ENCODE results near the gene FGF18. TPM values are rescaled to one million over a fixed set of nuclear protein-coding genes. Genes with fewer than 3 reads are reported as not detected.
A peak's percentile ranks its signal among the peaks of the same experiment; 100 is the strongest.
"Not testable (repeated sequence)": the region's sequence is repeated elsewhere in the genome, so short reads cannot be mapped to it uniquely, and the experiment has no call there.

The FGF18 gene
- total RNA-seq, 1 donor from 2014 or later, result 6.9 TPM

DNA sequence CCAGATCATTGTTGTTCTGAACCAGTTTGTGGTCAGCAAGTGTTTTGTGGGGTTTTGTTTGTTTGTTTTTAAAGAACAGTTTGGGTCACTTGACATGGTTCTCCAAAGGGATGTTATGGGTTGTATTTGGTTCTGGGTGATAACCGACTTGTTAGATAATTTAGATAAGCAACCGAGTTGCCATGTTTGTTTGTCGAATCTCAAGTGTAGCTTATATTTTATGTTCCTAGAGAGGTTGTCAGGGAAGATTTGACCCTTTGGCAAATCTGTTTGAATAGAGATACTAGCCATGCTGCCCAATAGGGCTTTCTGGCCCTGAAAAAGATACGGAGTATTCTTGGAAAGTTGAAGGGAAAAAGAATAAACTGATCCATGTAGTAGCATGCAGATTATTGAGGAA lies 12.2 kb upstream of the FGF18 start:
- Histone ChIP-seq H3K36me3 (peaks cover 15 to 43% of the 10 kb centered on the region in 2 donors), H3K27ac (no peak overlapping the region), H3K9me3 (no peaks in the 10 kb centered on the region), H3K4me3 (no peak overlapping the region), H3K4me1 (peaks cover 0 to 23% of the 10 kb centered on the region in 2 donors), H3K27me3 (no peaks in the 10 kb centered on the region)
- DNase-seq (ENCODE audit: low spot score in 2 of 2), result no peak
- intact Hi-C loops (cut with DNase I), result no loop called here
- TF ChIP-seq, protein P1, sequence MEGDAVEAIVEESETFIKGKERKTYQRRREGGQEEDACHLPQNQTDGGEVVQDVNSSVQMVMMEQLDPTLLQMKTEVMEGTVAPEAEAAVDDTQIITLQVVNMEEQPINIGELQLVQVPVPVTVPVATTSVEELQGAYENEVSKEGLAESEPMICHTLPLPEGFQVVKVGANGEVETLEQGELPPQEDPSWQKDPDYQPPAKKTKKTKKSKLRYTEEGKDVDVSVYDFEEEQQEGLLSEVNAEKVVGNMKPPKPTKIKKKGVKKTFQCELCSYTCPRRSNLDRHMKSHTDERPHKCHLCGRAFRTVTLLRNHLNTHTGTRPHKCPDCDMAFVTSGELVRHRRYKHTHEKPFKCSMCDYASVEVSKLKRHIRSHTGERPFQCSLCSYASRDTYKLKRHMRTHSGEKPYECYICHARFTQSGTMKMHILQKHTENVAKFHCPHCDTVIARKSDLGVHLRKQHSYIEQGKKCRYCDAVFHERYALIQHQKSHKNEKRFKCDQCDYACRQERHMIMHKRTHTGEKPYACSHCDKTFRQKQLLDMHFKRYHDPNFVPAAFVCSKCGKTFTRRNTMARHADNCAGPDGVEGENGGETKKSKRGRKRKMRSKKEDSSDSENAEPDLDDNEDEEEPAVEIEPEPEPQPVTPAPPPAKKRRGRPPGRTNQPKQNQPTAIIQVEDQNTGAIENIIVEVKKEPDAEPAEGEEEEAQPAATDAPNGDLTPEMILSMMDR (IDR thresholded peaks at IDR 0.05), result no peak

DNA sequence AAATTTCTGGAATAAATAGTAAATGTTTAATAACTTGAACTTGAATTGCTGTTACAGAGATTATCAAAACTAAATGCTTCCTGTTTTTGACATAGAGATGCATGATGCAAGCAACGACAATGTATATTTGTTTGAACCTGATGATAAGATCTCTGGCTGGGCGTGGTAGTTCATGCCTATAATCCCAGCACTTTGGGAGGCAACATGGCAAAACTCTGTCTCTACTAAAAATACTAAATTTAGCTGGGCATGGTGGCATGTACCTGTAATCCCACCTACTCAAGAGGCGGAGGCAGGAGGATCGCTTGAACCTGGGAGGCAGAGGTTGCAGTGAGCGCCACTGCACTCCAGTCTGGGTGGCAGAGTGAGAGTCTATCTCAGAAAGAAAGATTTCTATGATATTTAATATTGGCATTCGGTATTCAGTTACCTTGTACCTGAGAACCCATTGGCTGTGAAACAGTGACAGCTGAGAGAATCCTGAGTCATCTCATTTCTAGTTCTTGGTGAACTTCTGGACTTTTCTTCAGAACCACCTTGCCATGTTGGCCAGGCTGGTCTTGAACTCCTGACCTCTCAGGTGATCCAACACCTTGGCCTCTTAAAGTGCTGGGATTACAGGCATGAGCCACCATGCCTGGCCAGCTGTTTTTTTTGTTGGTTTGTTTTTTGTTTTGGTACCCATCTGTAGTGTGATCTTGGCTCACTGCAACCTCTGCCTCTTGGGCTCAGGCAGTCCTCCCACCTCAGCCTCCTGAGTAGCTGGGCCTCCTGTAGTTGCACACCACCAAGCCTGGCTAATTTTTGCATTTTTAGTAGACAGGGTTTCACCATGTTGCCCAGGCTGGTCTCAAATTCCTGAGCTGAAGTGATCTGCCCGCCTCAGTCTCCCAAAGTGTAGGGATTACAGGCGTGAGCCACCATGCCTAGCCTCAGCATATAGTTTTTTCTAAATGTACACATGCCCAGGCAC lies 10.0 kb upstream of the FGF18 start:
- intact Hi-C loops (cut with DNase I), result loop anchor here (10.0 kb wide), 4 partner anchors 255 to 775 kb away; partner anchors contain the start of genes FBXW11 and STK10
- peak overlapping the region in 1 of 2 donors; percentile 47 for H3K27ac ChIP-seq

DNA sequence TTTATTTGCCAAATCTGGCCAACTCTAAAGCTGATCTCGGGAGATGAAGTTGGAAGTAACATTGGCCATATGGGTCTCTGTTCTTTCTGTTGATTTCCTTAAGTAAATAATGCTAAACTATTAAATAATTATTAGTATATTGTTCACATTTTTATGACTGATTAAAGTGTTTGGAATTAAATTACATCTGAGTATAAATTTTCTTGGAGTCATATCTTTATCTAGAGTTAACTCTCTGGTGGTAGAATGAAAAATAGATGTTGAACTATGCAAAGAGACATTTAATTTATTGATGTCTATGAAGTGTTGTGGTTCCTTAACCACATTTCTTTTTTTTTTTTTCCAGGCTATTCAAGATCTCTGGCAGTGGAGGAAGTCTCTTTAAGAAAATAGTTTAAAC lies 9.3 kb upstream of the FGF18 start:
- H3K36me3 ChIP-seq, result peaks cover 15 to 49% of the 10 kb centered on the region in 2 donors
- TF ChIP-seq, protein P1 (IDR thresholded peaks at IDR 0.05), result no peak
- H3K4me3 ChIP-seq, result no peak overlapping the region
- H3K27ac ChIP-seq, result peak overlapping the region in 1 of 2 donors; percentile 47
- no peaks in the 10 kb centered on the region for H3K27me3 ChIP-seq
- H3K4me1 ChIP-seq, result peaks cover 0 to 23% of the 10 kb centered on the region in 2 donors
- H3K9me3 ChIP-seq, result no peaks in the 10 kb centered on the region
- no peak for DNase-seq (ENCODE audit: low spot score in 2 of 2)
- intact Hi-C loops (cut with DNase I), result loop anchor here (10.0 kb wide), 4 partner anchors 255 to 775 kb away; partner anchors contain the start of genes FBXW11 and STK10

More for the DNA sequence above, 10.0 kb upstream of the FGF18 start:
- no peak for DNase-seq (ENCODE audit: low spot score in 2 of 2)
- H3K27me3 ChIP-seq, result no peaks in the 10 kb centered on the region
- no peaks in the 10 kb centered on the region for H3K9me3 ChIP-seq
- H3K4me3 ChIP-seq, result no peak overlapping the region
- H3K4me1 ChIP-seq, result peaks cover 0 to 23% of the 10 kb centered on the region in 2 donors
- TF ChIP-seq, protein P1 (IDR thresholded peaks at IDR 0.05), result no peak
- peaks cover 15 to 53% of the 10 kb centered on the region in 2 donors for H3K36me3 ChIP-seq

DNA sequence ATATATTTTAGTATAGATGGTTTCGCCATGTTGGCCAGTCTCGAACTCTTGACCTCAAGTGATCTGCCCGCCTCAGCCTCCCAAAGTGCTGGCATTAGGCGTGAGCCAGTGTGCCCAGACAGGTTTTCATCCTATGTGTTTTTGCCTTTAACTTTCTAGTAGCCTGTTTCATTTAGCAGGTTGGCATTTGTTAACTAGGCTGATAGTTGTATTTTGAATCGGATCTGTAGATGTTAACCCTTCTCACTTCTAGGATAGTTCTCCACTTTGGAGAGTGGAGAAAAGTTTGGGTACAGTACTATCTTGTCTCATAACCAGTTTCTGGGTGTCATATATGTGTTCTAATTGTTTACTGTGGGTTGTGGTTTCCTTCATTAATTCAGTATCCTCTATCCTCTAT lies 7.3 kb upstream of the FGF18 start:
- H3K36me3 ChIP-seq, result peaks cover 6 to 34% of the 10 kb centered on the region in 2 donors
- no peak overlapping the region for H3K27ac ChIP-seq
- no peak overlapping the region for H3K4me3 ChIP-seq
- no peaks in the 10 kb centered on the region for H3K9me3 ChIP-seq
- TF ChIP-seq, protein P1 (IDR thresholded peaks at IDR 0.05), result no peak
- no peak for DNase-seq (ENCODE audit: low spot score in 2 of 2)
- no peaks in the 10 kb centered on the region for H3K27me3 ChIP-seq
- H3K4me1 ChIP-seq, result peaks cover 0 to 23% of the 10 kb centered on the region in 2 donors
- intact Hi-C loops (cut with DNase I), result loop anchor here (10.0 kb wide), 4 partner anchors 253 to 773 kb away; partner anchors contain the start of genes FBXW11 and STK10

DNA sequence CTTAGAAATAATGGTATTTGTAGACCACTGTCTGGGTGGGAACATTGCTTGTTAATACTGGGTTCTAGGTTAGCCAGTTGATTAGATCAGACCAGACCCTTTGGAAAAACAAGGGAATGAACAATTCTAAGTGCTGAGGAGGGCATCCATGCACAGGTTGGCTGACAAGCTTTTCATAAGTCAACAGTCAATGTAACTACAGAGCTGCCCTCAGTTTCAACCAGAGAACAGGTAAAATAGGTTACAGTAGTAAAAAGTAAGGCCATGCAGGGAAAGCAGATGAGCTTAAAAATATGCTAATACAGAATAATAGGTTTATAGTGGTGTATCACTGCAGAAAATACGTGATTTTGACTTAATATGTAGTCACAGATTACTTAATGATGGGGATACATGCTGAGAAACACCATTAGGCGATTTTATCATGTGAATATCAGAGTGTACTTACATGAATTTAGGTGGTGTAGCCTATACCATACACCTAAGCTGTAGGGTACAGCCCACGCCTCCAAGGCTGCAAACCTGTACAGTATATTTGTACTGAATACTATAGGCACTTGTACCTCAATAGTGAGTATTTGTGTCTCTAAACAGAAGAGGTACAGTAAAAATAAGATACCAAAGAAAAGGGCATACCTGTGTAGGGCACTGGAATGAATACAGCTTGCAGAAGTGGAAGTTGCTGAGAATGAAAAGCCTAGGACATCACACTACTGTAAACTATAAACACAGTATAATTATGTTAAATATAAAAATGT lies 6.1 kb upstream of the FGF18 start:
- intact Hi-C loops (cut with DNase I), result loop anchor here (10.0 kb wide), 4 partner anchors 251 to 771 kb away; partner anchors contain the start of genes FBXW11 and STK10
- Histone ChIP-seq H3K27ac (no peak overlapping the region), H3K4me1 (peaks cover 0 to 23% of the 10 kb centered on the region in 2 donors), H3K9me3 (no peaks in the 10 kb centered on the region), H3K4me3 (no peak overlapping the region), H3K27me3 (no peaks in the 10 kb centered on the region), H3K36me3 (peaks cover 2 to 23% of the 10 kb centered on the region in 2 donors)
- TF ChIP-seq, protein P1 (IDR thresholded peaks at IDR 0.05), result no peak
- no peak for DNase-seq (ENCODE audit: low spot score in 2 of 2)

DNA sequence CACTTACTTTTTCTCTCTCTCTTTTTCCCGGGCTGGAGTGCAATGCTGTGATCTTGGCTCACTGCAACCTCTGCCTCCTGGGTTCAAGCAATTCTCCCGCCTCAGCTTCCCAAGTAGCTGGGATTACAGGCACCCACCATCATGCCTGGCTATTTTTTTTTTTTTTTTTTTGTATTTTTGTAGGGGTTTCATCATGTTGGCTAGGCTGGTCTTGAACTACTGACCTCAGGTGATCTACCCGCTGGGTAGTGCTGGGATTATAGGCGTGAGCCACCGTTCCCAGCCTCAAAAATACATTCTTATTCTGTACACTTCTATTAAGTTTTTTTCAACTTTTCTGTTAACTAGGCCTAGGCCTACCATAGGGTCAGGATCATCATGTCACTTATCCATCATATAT lies 5.5 kb upstream of the FGF18 start:
- Histone ChIP-seq H3K4me1 (peaks cover 1 to 22% of the 10 kb centered on the region in 2 donors), H3K36me3 (peaks cover 0 to 21% of the 10 kb centered on the region in 2 donors)
- intact Hi-C loops (cut with DNase I), result loop anchor here (10.0 kb wide), 4 partner anchors 251 to 771 kb away; partner anchors contain the start of genes FBXW11 and STK10

More for the DNA sequence above, 5.5 kb upstream of the FGF18 start:
- H3K27me3 ChIP-seq; H3K9me3 ChIP-seq; H3K4me3 ChIP-seq; H3K27ac ChIP-seq; DNase-seq (ENCODE audit: low spot score in 2 of 2): not testable (repeated sequence)
